Raji (cell line): ENCODE measurements around the gene TBC1D22B.

Source experiments
- POLR2A ChIP-seq: IDR thresholded peaks from 2 replicates; pipeline ENCODE4 v1.6.1; 2011; ENCODE audit warnings: low read depth, low read length, control low read depth; ENCODE audit not compliant: insufficient read depth

The TBC1D22B gene

DNA sequence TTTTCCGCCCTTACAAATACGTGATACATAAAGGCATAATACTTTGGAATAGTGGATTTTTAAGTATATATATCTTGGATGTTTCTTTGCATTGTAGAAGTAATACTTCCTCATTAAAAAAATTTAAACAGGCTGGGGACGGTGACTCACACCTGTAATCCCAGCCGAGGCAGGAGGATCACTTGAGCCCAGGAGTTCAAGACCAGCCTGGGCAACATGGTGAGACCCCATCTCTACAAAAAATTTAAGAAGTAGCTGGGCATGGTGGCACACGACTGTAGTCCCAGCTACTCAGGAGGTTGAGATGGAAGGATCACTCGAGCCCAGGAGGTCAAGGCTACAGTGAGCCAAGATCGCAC lies 57.6 kb downstream of the TBC1D22B start:
- no peak for TF ChIP-seq POLR2A

DNA sequence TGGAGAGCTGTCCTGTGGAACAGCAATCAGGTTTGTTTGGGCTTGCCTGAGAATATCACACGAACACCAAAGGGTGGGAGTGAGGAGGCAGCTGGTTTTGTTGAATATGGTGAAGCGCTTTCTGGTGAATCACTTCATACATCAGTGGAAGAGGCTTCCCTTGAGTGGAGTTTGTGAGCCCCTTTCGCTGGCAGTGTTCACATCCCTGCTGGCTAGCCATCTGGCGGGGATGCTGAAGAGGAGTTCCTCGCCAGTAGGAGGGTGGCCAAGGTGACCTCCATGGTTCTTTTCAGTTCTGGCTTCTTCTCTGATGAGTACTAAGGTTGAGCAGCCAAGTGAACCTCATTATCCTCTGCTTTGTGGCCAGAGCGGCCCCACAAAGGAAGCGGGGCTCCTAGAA lies 58.5 kb downstream of the TBC1D22B start:
- TF ChIP-seq POLR2A = no peak

DNA sequence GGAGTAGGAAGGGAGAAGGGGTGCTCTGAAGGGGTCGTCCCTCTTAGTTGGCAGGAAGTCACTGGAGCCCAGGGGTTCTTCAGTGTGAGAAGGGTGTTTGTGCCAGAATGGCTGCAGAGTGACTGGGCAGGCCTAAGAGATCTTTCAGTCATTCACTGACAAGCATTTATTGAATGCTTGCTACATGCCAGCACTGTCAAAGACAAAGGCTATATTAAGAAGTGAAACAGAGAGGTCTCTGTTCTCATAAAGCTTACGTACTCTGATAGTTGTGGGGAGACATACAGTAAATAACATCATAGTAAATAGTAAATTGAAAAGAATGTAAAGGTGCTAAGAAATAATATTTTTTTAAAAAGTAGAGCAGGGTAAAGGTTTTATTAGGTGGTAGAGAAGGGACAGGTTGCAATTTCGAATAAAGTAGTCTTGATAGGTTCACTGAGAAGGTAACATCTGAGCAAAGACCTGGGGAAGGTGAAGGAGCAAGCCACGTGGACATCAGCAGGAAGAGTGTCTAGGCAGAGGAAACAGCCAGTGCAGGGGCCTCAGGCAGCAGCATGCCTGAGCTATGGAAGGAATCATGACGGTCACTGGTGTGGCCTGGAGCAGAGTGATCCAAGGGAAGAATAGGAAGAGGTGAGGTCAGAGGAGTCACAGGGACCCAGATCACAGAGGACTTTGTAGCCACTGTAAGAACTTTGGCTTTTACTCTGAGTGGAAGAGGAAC lies 59.9 kb downstream of the TBC1D22B start:
- no peak for TF ChIP-seq POLR2A

DNA sequence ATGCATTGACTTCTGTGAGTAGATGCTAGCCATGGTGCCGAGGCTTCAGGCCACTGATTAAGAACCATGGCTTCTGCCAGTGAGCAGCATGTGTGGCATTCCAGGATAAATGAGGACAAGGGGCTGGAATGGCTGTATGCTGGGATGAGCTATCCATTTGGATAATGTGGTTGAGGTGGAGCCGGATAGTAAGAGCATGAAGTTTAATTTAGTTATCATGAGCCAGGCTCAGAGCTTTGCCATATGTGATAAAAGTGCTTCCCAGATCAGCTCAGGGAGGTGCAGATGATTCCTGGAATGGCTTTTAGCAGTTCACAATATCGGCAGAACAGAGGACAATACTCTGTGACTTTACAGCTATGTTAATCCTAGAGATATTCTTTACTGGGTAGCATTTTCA lies 61.6 kb downstream of the TBC1D22B start:
- TF ChIP-seq POLR2A = no peak

DNA sequence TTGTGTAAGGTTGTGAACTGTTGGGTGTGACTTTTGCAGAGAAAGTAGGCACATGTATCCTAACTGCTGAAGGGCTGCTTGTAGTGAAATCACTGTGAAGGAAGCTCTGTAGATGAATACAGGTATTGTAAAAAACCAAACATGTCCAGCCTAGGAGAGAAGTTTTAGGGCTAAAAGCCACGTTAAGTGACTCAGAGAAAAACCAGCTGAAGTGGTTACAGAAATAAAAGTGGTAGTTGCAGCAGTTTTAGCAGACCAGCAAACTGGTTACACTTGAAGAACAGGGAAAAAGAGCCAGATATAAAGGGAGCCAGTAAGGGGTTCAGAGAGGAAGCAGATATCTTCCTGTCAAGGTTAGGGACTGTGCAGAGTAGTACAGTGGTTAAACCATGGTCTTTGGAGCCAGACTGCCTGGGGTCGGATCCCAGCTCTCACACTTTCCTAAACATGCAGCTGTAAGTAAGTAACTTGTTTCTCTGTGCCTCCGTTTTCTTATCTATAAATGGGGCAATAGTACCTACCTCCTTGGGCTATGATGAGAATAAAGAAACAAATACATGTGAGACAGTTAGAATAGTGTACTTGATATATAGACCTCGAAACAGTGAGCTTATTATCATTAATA lies 62.4 kb downstream of the TBC1D22B start:
- TF ChIP-seq POLR2A = no peak

DNA sequence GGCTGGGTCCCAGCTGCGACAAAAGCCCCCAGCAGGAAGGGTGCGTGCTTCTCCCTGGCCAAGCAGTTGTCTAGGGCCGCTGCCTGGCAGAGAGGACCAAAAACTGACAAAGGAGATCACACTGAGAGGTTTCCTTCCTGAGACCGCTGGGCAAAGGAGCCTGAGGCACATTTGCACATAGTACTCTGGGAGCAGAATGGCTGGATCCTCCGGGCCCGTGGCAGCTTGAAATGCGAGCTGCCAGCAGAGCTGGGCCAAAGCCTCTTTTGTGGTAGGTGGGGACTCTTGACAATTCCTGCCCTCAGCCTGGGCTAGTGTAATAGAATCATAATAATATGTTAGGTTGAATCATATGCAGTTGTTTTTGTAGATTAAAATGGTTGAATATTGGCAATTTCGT lies 63.1 kb downstream of the TBC1D22B start:
- no peak for TF ChIP-seq POLR2A

DNA sequence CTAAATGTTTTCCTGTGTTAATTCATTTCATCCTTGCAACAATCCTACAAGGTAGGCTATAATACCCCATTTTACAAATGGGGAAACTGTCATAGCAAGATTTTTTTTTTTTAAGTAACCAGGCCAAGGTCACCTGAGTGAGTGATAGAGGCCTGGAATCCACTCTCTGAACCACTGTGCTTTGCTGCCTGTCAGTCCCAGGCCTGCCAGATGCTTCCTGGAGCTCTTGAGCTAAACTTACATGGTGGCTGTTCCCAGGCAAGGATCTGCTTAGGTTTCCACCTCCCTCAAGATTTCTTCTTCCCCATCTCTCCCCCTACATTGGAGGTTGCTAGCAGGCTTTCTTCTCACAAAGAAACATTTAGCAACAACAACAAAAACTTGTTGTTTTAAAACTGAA lies 63.5 kb downstream of the TBC1D22B start:
- TF ChIP-seq POLR2A = no peak

DNA sequence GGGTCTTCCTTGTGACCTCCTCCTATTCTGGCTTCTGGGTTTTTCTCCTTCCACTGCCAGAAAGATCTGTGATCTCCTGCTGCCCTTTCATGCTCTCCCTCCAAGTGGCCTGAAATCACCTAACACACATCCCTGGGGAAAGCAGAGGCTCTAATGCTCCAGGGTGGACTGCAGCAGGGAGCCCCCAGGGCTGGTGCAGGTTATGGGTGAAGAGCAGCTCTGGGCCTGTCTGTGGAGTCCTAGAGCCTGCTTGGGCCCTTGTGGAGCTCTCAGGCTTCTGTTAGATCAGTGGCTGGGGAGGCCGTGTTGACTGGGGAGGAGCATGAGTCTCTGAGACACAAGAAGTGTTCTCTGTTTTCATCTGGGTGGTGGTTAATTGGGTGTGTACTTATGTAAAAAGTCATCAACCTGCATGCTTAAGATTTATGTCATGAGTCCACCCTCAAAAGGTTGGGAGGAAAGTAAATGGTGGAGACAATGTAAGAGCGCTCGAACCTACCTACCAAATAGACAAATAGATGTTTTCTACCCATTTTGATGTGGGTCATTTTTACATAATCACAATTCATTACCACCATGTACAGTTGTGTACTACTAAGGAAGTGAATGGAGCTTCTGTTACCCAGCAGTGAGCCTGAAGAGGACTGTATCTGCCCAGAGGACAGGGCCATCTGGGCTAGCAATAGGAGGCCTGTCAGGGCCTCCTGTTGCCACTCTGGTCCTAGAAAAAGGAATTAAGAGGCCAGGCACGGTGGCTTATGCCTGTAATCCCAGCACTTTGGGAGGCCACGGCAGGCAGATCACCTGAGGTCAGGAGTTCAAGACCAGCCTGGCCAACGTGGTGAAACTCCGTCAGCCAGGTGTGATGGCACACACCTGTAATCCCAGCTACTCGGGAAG lies 64.2 kb downstream of the TBC1D22B start:
- TF ChIP-seq POLR2A = no peak

DNA sequence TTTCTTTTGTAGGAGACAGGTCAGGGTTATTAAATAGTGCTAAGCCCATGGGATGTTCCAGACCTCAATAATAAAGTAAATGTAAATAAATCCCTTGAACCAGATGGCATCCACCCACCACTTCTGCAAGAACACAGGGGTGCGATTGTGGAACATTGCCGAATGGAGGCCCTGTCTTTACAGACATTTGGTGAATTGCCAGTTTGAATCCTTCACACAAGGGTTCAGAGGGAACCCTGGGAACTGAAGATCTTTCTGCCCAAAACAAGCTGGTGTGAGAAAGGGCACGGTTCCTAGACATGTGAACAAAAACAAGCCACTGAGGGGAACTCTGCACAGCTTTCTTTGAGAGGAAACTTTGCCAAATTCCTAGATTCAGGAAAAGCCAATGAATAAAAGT lies 66.0 kb downstream of the TBC1D22B start:
- TF ChIP-seq POLR2A = no peak

DNA sequence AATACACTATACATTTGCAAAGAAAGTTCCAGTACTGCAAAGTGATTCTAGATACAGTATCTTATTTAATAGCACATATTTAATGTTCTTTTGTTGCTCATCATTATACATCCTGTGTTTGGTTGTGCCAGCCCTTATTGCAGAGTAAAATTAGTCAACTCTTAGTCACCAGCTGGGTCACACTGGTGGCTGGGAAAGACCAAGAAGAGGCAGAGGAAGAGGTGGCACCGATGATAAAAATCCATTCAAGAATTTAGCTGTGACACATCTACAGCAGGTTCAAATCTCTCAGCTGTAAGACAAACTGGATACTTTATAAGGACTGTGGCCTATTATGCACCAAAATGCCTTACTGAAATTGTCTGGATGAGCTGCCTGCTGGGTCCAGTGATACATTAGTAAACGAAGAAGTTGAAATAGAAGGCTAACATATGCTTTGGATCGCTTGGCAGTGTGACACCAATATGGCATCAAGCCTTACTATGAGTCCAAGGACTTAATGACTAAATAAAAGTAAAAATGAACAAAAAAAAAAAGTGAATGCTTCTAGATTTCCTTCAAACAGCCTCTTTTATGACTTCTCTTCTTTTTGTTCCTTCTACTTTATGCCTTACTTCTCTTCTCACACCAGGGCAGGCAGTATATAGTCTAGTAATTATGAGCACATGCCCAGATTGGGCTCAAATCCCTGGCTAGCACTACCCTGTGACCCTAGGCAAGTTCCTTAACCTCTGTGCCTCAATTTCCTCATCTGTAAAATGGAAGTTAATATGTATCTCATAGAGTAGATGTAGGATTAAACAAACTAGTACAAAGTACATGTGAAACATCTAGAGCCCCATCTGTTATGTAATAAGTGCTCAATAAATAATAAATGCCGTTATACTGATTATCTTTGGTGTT lies 66.8 kb downstream of the TBC1D22B start:
- TF ChIP-seq POLR2A = no peak

DNA sequence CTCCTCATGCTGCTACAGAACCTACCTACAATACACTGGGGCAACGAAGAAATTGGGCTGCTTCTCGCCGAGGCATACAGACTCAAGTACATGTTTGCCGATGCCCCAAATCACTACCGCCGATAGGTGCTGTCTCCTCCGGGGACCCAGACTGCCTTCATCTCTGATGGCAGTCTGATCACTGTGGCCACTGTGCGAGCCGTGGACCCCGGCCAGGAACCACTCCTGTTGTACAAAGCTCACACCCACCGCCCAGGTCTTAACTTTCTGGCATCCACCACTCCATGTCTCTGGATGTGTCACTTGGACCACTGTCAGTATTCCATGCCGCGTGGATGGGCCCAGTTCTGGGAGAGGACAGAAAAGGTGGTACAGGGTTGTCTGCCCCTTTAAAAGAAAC lies 73.5 kb downstream of the TBC1D22B start:
- no peak for TF ChIP-seq POLR2A

DNA sequence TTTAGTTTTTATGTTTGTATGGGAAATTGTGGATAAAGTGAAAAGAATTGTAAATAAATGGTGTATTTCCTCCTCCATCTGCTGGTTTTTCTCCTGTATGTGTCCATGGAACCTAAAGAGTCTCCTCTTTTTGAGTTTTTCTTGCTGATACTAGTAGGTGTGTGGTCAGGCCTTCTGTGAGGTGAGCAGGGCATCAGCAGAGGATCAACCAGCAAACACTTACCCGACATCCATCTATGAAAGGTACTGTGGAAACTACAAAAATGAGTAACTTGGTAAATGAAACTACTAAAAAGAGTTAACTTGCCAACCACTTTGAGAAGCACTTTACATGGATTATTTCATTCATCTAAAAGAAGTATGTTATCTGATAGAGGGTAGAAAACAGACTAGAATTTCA lies 75.3 kb downstream of the TBC1D22B start:
- no peak for TF ChIP-seq POLR2A

DNA sequence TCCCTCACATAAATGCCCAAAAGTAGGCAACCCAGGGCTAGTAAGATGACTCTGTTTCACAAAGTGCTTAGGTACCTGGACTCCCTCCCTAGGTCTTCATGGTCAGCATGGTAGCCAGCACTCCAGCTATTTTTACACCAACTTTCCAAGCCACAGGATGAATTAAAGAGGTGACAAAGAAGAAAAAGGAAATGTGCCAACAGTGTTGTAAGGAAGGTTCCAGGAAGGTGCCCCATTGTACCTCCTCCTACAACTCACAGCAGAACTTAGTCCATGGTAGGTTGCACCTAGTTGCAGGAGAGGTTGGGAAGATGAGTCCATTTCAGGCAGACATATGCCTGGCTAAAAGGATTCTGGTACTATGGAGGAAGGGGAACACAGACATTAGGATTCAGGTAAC lies 76.5 kb downstream of the TBC1D22B start:
- TF ChIP-seq POLR2A = no peak

DNA sequence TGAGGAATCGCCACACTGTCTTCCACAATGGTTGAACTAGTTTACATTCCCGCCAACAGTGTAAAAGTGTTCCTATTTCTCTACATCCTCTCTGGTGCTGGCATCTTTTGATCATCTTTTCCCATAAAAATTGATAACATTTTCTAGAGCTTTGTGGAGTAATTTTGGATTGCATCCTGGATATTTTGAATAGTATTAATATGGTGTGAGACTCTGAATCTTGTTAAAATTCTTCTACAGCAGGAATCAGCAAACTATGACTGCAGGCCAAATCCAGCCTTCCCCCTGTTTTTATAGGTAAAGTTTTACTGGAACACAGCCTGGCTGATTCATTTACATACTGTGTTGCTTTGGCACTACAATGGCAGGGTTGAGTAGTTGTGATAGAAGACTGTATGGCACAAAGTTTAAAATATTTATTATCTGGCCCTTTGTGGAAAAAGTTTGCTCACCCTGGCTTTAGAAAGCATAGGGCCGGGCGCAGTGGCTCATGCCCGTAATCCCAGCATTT lies 81.2 kb downstream of the TBC1D22B start:
- TF ChIP-seq POLR2A = no peak

DNA sequence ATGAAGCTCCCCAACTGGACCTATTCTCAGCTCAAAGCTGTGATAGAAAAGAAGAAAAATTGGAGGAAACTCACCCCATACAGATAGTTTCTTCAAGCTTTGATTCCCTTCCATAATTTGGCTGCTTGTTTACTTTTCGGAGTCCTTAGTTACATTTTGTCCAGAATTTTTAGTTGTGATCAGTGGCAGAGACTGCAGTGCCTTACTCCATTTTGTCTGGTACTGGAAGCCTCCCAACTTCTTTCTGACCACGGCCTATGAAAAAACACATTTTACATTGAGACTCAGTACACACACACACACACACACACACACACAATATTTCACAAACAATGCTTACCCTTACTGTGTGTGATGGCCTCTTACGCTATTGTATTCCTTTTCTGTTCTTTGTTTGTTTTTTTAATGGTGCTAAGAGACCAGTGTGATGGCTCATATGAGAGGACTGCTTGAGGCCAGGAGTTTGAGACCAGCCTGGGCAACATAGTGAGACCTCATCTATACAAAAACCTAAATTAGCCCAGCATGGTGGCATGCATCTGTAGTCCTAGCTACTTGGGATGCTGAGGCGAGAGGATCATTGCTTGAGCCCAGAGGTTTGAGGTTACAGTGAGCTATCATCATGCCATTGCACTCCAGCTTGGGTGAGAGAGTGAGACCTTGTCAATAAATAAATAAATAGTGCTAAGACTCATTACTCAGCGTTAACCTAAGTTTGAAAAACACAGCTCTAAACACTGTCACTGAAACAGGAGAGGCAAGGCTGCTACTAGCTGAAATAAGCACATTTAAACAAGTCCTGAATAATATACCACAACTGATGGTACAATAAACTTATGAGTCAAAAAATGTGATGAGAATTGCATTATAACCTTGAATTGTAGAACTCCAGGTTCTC lies 82.4 kb downstream of the TBC1D22B start:
- no peak for TF ChIP-seq POLR2A

DNA sequence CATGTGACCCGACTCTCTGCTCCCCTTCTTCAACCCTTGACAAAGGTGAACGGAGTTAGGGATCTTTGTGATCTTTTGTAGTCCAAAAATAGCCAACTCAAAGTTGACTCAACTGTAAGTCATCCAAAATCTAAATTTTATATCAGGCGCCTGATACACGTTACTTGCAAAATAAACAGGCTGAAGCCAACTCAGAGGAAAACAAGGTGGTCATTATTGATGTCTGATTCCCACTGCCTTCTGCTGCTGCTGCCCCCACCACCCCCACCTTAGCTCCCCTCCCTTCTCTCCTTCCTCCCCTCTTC lies 83.0 kb downstream of the TBC1D22B start:
- TF ChIP-seq POLR2A = no peak
